ENCODE measurements around the gene ATP10A. TPM values are rescaled to one million over a fixed set of nuclear protein-coding genes. Genes with fewer than 3 reads are reported as not detected.

ATP10A gene
- total RNA-seq, 4 donors from 2014 or later, result 14.1 to 44.3 (median 23.1) TPM

DNA sequence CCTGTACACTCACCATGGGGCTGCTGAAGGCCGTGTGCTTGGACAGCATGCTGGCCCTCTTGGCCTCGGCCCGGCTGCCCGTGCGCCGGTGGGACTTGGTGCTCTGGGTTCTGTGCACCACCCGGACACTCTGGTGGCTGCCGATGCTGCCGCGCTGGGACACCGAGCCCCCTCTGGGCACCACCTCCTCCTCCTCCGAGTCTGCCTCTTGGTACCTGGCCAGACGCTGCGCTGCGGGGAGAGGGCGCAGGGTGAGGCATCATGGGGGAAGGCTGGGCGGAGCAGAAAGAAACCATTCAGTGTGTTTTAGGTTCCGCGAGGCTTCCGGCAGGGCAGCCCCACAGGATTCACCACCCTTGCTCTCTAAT is 145.0 kb downstream of the ATP10A start:
- TF ChIP-seq, protein P1, sequence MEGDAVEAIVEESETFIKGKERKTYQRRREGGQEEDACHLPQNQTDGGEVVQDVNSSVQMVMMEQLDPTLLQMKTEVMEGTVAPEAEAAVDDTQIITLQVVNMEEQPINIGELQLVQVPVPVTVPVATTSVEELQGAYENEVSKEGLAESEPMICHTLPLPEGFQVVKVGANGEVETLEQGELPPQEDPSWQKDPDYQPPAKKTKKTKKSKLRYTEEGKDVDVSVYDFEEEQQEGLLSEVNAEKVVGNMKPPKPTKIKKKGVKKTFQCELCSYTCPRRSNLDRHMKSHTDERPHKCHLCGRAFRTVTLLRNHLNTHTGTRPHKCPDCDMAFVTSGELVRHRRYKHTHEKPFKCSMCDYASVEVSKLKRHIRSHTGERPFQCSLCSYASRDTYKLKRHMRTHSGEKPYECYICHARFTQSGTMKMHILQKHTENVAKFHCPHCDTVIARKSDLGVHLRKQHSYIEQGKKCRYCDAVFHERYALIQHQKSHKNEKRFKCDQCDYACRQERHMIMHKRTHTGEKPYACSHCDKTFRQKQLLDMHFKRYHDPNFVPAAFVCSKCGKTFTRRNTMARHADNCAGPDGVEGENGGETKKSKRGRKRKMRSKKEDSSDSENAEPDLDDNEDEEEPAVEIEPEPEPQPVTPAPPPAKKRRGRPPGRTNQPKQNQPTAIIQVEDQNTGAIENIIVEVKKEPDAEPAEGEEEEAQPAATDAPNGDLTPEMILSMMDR (IDR thresholded peaks at IDR 0.05; ENCODE audit: low read depth), result no peak

GRCh38 chr15:25717457-25718168 is 145.5 kb downstream of the ATP10A start:
- TF ChIP-seq, protein P1 (IDR thresholded peaks at IDR 0.05; ENCODE audit: low read depth), result no peak

- TF ChIP-seq, protein P1 (IDR thresholded peaks at IDR 0.05; ENCODE audit: low read depth), result no peak
These were observed 146.0 kb downstream of the ATP10A start for GRCh38 chr15:25717127-25717456.

DNA sequence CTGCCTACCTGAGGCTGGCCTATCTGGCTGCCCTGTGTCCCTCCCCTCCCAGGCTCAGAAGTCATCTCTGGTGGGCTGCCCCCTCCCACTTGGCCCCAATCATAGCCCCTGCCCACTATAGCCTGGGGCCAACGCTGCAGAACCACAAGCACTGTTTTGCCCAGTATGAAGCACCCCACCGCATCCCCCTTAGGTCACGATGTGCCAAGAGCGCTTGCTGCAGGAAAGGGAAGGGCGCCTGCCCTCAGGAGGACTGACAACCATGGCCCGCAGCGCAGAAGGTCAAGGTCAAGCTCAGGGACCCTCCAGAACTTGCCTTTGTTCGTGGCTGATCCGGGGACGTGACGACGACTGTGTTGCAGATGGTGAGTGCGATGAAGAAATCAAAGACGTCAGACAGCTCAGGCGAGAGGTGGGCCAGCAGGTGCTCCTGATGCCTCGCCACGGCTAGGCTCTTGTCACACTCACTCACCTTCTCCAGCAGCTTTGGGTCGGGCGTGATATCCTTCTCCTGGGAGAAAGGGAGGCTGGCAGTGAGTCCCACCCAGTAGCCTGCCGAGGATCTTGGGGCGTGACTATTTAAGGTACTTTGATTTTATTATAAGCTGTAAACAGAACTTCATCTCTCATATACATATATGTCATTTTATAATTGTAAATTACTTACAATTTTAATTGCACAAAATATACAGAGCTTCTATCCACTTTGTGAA is 146.6 kb downstream of the ATP10A start:
- TF ChIP-seq, protein P1 (IDR thresholded peaks at IDR 0.05; ENCODE audit: low read depth), result no peak

GRCh38 chr15:25715536-25716413 is 147.4 kb downstream of the ATP10A start:
- TF ChIP-seq, protein P1 (IDR thresholded peaks at IDR 0.05; ENCODE audit: low read depth), result no peak

DNA sequence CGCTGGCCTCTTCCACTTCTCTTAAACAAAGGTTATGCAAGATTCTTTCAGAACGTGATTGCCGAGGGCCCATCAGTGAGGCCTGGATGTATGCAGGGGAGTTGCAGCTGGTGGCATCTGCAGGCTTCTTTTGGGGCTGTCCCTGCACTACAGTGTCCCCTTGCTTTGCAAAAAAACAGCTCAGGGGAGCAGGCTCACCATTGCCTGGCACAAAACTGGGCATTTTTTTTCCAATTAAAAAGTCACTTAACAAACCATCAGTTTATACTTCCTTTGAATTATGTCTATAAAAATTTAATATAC is 148.6 kb downstream of the ATP10A start:
- TF ChIP-seq, protein P1 (IDR thresholded peaks at IDR 0.05; ENCODE audit: low read depth), result no peak
